Activated CD4-positive, alpha-beta T cell treated with anti-CD3 and anti-CD28 coated beads for 24 hours (primary cell): ENCODE results near the gene MACROD2.
"Not testable (repeated sequence)": the region's sequence is repeated elsewhere in the genome, so short reads cannot be mapped to it uniquely, and the experiment has no call there.

Experiments used
- DNase-seq, 2 donors: peaks; one replicate each; pipeline ENCODE4 v3.0.0-alpha.2; 2020; ENCODE audit warnings: low read depth in 2 of 2

MACROD2 gene

DNA sequence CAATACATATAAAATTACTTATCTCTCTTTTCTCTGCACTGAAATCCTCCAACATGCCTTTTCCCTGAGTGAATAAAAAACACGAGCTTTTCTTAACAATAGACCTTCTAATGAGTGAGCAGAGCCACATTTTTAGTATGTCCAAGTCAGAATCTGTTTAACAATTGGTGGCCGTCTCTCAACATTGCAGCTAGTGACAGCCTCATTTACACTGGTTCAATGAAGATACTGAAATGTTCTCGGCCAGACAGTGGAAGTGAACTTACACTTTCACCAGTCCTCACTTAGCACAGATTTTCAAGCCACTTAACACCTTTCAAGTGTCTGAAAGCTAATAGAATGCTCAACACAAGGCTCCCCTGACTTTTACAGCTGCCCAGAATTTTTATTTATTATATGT lies 1810.8 kb downstream of the MACROD2 start:
- no peak for DNase-seq

DNA sequence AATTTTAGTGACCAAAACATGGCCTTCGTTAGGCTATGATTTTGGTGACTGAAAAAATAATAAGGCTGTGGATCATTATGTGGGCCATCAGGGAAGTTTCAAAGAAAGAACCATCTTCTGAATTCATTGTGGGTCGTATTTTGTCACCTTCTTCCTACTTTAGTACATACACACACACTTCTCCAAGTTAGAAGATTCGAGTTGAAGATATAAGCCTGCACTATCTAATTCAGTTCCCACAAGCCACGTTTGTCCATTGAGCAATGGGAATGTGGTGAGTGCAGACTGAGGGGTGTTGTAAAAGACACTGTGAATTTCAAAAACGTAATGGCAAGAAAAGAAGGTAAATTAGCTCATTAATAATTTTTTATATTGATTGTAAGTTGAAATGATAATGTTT lies 1812.0 kb downstream of the MACROD2 start:
- no peak for DNase-seq

DNA sequence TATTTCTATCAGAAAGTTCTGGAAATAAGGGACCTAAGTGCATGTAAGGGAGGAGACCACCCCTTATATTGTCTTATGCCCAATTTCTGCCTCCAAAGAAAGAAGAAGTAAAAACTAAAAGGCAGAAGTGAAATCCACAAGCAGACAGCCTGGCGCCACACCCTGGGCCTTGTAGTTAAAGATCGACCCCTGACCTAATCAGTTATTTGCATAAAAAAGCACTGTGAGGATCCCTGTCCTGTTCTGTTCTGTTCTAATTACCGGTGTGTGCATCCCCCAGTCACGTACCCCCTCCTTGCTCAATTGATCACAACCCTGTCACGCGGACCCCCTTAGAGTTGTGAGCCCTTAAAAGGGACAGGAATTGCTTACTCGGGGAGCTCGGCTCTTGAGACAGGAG lies 1812.5 kb downstream of the MACROD2 start:
- not testable (repeated sequence) for DNase-seq

DNA sequence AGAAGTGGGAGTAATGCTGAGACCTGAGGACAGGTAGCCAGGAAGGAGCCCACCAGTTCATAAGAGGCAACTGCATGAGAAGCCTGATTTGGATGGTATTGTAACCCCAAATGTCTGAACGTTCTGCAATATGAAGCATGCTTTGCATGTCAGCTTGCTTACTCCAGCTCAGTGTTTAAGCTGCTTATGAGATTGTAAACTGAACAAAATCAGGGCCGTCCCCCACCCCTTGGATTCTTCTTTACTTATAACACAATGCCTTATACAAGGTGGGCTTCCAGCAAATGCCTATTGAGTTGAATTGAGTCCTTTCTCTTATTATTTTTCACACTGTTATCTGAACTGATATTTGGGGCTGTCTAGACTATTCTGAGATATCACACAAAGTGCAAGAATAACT lies 1816.6 kb downstream of the MACROD2 start:
- no peak for DNase-seq

DNA sequence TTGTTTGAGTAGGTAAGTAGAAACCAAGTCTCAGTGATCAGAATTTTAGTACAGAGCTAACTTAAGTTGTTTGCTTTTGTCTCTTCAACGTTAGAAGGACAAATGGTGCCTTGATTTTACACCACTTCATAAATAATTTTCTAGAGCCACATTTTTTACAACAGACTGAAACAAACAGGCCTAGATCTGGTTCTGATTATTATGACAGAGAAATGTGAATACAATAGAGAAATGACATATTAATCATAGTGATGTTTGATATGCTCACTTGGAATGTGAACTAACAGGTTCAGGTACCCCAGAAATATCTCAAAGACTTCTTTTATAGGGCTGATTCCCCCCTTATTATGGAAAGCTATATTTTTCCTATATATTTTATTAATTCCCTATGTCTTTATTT lies 1817.4 kb downstream of the MACROD2 start:
- no peak for DNase-seq

DNA sequence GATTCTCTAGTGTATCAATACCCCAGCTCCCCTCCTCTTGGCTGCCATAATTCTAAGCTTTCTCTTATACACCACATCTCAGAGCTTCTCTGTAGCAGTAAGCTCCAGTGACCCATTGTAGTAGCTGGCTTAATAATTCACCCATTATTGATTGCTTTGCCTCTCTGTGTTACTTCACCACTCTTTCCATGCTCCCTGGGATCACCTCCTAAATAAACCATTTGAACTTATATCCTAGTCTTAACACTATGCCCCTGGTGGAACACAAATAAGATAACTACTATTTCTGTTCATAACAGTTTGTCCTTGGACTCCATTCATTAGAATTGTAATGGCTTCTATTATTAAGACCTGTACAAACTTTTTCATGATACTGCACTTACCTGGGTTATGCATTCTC lies 1819.0 kb downstream of the MACROD2 start:
- no peak for DNase-seq

DNA sequence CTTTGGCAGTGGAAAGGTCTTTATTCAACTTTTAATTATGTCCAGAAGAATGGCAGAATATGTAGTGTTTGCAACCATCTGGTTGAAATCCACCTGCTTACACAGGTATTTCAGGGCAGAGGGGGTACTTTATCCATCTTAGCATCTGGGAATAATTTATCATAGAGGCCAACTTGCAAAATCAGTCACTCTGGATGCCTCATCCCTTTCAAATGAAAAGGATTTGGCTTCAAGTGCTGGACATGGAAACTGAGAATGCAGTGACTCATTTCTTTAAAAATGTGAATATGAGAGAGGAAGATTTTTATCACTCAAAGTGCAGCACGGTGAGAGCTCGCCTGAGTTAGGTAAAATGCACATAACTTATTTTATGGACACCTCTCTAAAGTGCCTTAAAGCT lies 1819.6 kb downstream of the MACROD2 start:
- DNase-seq = no peak

DNA sequence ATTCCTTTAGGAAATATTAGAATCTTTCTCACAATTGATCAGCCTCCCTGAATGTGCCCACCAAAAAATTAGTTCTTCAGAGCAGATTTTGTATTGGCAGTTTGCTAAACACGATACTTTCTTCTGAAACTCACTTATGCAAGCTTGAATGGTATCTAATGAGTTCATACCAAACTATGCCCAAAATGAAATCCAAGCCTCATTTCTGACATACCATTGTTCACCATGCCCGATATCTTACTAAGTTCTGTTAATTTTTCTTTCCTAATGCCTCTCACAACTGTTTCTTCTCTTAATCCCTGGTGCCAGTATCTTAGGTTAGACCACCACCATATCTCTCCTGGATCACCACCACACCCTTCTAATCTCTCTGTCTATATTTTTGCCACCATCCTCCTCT lies 1822.0 kb downstream of the MACROD2 start:
- no peak for DNase-seq

DNA sequence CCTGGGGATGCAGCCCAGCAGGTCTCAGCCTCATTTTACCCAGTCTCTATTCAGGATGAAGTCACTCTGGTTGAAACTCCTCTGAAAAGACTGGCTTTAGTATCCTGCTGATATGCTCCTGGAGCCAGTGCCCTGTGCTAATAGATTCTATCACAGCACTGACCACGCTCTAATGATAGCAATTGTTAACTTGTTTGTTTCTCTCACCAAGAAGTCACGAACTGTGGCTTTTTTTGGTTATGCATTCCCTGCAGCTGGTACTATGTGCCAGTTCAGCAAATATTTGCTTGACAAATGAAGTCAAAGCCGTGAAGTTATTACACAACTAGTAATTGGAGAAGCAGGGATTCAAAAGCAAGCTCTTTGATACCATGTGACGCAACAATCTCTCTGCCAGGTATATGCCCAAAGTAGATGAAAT lies 1823.3 kb downstream of the MACROD2 start:
- no peak for DNase-seq

DNA sequence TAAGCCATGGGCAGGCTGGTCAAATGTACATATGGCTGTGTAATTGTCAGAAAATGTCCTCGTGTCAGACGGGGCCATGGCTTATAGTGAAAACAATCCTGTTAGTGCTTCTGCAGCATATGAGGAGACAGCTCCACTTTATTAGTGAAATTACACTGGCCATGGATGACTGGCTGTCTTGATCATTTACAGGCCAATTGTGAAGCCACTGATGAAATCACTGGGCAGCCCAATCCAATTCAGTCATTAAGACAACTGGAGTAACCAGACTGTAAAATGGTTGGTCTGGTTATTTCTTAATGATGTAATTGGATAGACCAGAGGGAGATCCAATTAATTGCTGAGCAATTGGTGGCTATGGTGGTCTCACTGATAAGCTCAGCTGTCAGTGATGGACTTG lies 1828.4 kb downstream of the MACROD2 start:
- no peak for DNase-seq

DNA sequence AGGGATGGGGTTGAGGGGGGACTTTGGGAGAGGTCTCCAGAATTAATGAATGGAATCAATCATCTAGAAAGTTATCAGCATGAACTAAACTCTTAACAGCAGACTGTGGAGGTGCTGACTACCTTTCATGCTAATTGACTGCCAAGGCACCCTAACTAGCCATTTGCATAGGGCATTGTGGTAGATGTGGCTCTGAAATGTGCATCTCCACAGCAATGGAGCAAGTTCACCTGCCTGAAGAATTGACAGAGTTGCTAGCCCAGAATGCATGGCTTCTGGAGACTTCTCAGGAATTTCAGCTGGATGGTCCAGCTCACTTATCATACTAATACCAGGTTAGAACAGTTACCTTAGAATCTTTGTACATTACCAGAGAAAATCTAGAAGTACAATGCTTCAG lies 1832.3 kb downstream of the MACROD2 start:
- DNase-seq = no peak

DNA sequence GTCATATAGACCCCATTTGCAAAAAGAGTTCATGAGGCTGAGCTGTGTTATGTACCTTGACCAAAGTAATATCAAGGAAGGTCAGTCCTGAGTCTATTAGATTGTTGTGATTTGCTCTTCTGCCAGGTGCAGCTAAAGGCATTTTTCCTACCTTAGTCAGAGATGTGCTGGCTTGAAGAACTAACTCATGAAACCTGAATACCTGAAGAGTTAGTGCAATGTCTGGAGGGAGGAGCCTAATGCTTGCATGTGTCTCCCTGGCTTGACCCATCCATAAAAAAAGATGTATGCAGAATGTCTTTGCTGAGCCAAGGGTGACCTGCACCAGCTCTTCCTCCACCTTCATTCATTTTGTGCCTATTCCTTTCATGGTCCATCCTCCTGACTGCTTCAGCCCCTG lies 1835.9 kb downstream of the MACROD2 start:
- no peak for DNase-seq

DNA sequence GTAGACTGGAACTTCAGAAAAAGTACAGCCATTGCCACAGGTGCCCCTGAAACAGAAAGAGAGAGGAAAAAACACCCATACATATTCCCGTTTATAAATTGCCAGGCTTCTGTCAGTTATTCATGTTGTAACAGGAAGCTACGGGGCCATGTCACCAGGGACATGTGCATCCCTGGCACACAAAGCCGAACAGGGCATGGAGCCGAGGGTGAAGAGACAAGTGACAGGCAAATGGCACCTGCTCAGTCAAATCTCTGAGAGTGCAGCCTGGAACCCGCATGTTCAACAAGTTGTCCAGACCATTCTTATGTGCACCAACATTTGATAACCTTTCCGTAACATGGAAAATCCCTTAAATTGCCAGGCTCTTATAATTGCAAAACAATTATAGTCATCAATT lies 1837.2 kb downstream of the MACROD2 start:
- DNase-seq = no peak

DNA sequence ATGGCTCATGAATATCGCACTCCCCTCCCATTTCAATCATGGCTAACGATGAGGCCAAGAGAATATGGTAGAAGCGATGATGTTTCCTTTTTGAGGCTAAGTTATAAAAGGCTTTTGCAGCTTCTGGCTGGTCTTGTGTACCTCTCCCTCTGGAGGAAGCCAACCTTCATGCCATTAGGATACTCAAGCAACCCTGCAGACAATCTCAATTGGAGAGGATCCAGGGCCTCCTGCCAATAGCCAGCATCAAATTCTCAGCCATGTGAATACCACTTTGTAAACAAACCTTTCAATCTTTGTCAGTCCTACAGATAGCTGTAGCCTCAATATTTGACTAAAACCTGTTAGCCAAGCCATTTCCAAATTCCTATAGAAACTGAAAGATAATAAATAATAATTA lies 1839.5 kb downstream of the MACROD2 start:
- no peak for DNase-seq

DNA sequence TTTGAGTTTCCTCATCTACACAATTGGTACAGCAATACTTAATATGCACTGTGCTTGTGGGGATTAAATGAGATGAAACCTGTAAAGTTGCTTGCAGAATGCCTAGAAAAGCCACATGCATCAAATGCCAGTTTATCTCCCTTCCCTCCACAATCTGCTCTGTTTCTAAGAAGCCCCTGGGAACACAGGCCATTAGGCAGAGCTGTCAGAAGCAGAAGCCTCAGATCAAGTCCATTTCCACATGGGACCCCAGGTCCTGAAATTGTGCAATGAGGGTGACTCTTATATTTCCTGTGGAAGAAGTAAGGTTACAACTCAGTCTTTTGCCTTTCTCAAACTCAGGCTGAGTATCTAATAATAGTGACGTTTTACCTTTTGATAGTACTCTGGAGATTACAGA lies 1840.5 kb downstream of the MACROD2 start:
- no peak for DNase-seq

DNA sequence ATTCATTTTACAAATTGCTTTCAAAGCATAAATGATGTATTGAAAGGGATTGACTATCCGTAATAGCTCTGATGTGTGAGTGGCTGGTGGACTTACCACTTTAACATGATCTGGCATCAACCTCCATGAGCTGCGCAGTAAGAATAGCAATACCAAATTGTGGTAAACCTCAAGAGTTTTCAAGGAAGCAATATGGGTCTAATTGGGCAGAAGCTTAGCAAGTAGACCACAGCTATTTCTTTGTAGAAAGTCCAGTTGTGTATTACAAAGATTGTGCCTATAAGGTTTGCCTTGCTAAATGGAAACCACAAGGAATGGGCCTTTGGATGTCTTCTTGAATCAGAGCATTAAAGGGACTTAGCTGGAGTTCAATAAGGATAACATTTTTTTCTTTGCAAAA lies 1841.3 kb downstream of the MACROD2 start:
- no peak for DNase-seq

DNA sequence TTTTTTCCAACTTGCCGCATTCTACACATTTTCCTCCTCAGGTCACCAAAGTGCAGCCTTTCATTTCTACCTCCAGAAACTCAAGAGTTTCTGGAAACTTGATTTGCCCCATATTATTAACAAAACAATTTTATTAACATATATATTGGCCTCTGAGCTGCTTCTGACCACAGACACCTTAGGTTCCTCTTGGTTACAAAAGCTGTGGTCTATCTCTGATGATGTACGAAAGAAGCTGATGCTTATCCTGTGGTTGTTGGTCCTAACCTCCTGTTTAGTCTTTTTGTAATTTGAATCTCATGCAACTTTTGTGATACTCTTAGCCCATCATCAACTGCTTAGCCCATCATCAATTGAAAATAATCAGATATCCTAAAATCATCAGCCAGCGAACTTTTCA lies 1842.2 kb downstream of the MACROD2 start:
- DNase-seq = no peak

DNA sequence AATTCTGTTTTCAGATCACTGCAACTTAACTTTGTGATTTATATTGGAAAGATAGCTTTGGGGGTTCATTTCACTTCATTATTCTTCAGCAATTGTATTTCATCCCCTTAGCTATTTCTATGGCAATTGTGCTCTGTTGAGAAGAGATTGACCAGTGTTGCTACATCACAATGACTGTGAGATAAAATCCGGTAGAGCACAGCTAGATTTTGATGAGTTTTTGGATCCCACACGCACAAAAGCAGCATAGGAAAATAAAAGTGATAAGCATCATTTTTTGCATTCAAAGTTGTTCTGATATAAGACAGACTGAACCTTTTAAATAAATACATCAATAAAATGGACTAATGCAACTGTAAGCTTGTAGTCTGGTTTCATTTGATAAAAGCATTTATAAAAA lies 1843.2 kb downstream of the MACROD2 start:
- no peak for DNase-seq

DNA sequence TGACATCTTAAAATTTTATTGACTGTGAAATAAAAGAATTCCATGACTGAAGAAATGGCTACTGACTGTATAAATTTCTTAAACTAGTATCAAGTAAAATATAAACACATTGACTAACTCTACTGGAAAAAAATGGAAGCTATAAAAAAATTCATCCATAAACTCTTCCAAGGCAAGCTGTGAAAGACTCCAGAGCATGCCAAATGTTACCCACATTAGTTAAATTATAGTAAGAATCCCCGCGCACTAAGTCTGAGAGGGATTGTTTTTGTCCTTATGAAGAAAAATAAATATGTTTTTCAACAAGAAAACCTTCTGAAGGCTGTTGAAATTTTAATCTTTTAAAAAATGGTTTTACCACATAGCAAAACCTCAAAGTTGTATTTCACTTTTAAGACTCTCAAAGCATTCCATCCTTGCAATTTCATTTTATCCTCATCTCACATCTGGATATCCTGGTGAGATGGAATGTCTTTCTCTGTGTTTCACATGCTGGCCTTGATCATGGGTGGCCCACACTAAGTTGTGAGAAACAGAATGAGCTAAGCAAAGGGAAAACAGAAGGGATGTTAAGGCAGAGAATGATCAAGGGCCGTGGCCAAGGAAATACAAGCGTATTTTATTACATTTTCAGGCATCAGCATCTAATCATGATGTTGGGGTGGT lies 1845.5 kb downstream of the MACROD2 start:
- DNase-seq = no peak

DNA sequence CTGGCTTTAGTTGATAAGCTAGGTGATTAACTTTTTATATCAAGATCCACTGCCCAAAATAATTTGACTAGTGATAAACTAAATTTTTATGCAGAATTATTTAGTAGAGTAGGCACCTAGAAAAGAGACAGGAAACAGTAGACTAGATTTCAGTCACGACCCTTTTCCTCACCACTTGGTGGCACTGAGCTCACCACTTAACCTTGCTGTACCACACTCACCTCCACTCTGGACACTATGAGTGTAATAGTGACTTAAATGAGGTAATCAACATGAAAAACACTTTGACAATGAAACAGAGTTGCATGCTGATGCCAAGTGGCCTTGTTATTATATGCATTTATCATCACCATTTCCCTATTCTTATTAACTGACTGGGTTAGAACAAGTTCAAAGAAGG lies 1847.6 kb downstream of the MACROD2 start:
- DNase-seq = no peak

DNA sequence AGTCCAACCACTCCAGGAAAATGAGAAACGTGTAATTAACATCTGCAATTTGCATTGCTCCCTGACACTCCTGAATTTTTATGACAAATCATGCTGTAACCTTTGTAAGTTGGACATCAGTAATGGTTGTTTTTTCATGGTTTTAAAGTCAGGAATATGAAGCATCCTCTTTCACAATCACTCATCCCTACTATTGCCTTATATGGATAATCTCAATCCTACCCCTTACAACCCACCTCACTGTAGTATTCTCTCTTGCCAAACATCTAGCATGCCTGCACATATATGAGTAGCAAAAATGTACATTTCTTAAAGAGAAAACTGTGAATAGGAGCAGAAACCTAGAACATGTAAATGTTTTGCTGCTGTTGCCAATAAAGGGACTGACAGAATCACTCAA lies 1848.5 kb downstream of the MACROD2 start:
- no peak for DNase-seq

DNA sequence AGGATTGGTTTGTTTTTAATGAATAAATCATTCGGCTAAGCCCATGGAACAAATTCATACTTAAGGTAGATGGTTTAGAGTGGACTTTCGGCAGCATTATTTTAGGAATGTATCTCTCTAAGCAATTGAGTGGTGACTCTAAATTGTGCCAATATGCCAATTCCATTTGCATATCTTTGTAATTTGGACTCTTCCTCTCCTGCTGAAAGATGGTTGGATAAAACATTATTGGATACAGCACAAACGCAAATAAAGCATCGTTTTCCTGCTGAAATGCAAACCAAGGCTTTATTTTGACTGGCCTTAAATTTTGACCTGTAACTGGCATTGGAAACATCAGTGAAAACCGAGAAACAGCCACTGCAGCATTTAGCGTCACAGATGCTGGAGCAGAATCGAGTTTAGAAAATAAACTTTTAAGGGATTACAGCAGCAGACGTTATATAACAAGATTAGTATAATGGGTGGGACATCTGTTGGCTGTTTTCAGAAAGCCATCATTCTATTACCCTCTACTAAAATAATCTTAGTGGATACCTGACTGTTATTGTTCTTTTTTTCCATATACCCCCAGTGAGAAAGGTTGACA lies 1852.0 kb downstream of the MACROD2 start:
- no peak for DNase-seq

DNA sequence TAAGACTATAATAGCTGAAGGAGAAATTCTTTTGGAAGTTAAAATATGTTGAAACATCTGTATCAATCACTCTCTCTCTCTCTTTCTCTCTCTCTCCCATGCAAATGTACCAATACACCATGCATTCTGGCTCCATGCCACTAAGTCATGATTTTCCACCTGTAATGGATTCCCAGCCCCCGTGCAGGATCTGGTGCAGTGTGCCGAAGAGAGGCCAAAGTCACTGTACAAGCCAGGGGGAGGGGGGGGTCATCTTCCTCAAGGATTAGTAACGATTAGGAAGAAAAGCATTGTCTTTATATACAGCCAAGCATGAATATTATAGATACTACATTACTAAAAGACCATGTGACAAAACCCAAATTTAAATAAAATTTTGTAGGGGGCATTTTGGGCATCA lies 1852.8 kb downstream of the MACROD2 start:
- DNase-seq = no peak

DNA sequence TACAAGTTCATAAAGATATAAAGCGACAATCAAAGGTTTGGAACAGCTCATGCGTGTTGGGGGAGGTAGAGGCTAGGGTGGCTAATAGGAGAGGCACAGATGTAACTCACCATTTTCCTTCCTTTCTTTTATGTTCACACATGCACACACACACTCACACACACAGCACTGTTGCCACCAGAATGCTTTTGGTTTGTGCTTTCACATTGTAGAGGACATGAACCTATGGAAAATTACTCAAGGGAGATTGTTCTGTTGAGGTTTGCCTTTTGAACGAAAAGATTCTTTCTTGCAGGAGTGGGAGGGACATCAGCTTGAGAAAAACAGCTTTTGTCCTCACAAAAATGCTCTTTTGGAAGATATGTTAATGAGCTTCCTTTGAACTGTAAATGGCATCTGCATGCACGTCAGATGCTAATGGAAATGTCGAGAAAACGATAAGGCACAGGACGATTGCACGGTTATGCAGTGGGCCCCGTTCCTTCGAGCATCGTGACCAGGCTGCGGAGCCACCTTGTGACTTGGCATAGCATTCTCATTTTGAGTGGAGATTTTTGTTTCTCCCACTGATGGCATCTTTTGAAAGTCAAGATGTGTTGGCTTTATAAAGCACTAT lies 1853.8 kb downstream of the MACROD2 start:
- DNase-seq = no peak
